ENCODE data around the gene ZNF443.
"Not testable (repeated sequence)": the region's sequence is repeated elsewhere in the genome, so short reads cannot be mapped to it uniquely, and the experiment has no call there.

The ZNF443 gene

GRCh38 chr19:12440541-12441316 is at the start of gene ZNF443:
Gene ZNF443, minus strand, starts transcription at chr19:12441021. Its CDS starts 107 bp downstream, at chr19:12440914.
- peak; percentile 92 to 96 for DNase-seq

DNA sequence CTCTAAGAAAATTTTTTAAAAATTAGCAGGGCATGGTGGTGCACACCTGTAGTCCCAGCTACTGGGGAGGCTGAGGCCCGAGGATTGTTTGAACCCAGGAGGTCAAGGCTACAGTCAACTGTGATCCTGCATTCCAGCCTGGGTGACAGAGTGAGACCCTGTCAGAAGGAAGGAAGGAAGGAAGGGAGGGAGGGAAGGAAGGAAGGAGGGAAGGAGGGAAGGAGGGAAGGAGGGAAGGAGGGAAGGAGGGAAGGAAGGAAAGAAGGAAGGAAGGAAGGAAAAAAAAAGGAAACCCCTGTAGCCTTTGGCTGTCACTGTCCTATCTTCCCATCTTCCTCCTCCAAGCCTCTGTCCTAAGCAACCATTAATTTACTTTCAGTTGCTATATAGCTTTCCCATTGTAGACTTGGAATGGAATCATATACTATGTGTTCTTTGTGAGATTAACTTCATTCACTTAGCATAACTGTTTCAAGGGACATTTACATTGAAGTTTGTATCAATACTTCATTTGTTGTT is 45.5 kb upstream of the ZNF443 start:
- DNase-seq: not testable (repeated sequence)

DNA sequence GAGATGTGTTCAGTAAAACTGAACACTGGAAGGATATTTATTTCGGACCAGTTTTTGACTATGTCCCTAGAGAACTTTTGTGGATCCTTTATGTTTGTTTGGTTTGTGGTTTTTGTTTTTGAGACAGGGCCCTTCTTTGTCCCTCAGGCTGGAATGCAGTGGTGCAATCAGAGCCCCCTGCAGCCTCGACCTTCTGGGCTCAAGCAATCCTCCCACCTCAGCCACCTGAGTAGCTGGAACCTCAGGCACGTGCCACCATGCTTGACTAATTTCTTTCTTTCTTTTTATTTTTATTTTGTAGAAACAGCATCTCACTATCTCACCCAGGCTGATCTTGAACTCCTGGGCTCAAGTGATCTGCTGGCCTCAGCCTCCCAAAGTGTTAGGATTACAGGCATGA is 44.8 kb upstream of the ZNF443 start:
- DNase-seq: no peak

DNA sequence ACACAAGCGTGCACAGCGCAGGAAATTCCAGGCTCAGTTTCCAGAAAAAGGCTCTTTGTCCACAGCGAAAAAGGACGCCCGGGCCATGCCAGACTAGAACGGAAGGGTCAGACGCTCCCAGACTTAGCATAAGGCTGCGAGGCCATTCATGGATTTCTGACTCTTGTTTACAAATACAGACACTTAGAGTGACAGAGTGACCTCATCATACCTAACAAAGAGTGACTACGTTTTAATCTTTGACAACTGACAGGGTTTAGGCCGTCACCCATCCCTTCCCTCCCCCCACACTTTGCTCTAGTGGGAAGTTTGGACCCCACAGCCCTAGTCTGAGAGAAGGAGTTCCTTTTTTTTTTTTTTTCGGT is 44.2 kb upstream of the ZNF443 start:
- DNase-seq: no peak

GRCh38 chr19:12484371-12485051 is 43.7 kb upstream of the ZNF443 start, which contains the start of gene ZNF709:
Gene ZNF709, minus strand, starts transcription at chr19:12484816. Its CDS starts 159 bp downstream, at chr19:12484657.
- DNase-seq: peak; percentile 85 to 89

GRCh38 chr19:12484011-12484370 is 43.2 kb upstream of the ZNF443 start:
- no peak for DNase-seq

GRCh38 chr19:12482509-12482886 is 41.7 kb upstream of the ZNF443 start:
- DNase-seq: no peak

DNA sequence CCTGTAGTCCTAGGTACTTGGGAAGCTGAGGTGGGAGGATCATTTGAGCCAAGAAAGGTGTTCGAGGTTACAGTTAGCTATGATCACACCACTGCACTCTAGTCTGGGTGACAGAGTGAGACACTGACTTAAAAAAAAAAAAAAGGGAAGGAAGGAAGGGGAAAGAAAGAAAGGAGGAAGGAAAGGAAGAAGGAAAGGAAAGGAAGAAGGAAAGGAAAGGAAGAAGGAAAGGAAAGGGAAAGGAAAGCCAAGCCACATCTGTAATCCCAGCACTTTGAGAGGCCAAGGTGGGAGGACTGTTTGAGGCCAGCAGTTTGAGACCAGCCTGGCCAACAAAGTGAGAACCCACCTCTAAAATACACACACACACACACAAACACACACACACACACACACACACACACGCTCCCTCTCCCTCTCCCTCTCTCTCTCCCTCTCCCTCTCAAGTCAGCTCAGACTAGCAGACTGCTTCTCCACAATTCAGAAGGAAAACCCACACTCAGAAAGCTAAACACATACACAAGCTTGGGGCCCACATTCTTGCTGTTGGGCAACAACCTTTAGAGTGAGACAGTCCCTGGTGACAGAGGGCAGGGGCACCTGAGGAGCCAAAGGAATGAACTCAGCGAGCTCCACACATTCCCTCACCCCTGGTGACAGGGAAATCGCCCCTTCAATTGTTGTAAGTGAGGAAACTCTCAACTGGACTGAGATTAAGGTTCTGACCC is 41.1 kb upstream of the ZNF443 start:
- DNase-seq: no peak

DNA sequence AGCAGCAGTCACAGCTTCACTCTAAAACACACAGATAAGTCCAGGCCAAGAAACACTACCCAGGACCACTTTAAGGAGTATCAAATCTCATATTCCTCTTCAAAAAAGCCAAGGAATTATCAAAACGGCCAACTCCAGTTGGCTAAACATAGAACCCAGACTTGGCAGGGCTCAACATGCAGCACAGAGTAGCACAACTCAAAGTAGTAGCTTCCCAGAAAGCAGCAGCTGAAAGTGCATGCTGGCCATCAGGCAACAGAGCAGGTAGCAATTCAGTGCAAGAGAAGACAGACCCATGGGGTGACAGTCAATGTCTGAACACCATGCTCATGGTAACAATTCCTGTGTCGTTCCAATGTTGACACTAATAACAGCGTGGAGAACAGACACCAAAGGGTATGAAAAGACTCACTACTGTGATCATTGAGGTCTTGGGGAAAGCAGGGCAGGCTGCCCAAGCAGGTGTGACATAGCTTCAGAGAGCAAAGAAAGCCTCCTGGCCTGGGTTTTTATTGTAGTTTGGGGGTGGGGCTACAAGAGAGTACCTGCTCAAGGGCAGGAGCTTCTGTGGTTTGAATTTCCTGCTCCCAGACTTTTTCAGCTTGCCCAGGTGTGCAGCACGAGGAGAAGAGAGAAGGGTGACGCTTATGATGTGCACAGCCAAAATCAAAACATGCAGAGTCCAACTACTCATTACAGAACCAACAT is 37.6 kb upstream of the ZNF443 start:
- DNase-seq: no peak

GRCh38 chr19:12467651-12468050 is 26.8 kb upstream of the ZNF443 start:
- not testable (repeated sequence) for DNase-seq

DNA sequence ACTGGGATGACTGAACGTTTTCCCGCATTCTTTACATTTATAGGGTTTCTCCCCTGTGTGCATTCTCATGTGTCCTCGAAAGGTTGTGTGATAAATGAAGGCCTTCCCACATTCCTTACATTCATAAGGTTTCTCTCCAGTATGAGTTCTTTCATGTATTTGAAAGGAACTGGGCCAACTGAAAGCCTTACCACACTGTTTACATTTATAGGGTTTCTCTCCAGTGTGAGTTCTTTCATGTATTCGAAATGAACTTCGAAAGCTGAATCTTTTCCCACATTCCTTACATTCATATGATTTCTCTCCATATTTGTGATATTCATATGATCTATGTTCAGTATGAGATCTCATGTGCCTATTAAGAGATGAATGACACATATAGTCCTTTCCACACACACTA is 24.4 kb upstream of the ZNF443 start:
- DNase-seq: no peak

DNA sequence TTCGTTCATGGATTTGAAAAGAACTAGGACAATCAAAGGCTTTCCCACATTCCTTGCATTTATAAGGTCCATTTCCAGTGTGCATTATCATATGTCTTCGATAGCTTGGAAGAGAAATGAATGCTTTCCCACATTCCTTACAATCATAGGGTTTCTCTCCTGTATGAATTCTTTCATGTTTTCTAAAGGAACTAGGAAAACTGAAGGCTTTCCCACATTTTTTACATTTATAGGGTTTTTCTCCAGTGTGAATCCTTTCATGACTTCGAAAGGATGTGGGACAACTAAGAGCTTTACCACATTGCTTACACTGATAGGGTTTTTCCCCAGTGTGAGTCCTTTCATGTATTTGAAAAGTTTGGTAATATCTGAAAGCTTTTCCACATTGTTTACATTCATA is 23.9 kb upstream of the ZNF443 start:
- no peak for DNase-seq

DNA sequence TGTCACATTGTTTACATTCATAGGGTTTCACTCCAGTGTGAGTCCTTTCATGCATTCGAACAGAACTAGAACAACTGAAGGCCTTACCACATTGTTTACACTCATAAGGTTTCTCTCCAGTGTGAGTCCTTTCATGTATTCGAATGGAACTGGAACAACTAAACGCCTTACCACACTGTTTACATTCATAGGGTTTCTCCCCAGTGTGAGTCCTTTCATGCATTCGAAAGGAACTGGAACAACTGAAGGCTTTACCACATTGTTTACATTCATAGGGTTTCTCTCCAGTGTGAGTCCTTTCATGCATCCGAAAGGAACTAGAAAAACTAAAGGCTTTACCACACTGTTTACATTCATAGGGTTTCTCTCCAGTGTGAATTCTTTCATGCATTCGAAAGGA is 23.3 kb upstream of the ZNF443 start:
- DNase-seq: not testable (repeated sequence)

- DNase-seq: no peak
These were observed 12.7 kb upstream of the ZNF443 start for GRCh38 chr19:12453495-12453894.

GRCh38 chr19:12450844-12451243 is 10.0 kb upstream of the ZNF443 start:
- no peak for DNase-seq

GRCh38 chr19:12448808-12449207 is 8.0 kb upstream of the ZNF443 start:
- no peak for DNase-seq

DNA sequence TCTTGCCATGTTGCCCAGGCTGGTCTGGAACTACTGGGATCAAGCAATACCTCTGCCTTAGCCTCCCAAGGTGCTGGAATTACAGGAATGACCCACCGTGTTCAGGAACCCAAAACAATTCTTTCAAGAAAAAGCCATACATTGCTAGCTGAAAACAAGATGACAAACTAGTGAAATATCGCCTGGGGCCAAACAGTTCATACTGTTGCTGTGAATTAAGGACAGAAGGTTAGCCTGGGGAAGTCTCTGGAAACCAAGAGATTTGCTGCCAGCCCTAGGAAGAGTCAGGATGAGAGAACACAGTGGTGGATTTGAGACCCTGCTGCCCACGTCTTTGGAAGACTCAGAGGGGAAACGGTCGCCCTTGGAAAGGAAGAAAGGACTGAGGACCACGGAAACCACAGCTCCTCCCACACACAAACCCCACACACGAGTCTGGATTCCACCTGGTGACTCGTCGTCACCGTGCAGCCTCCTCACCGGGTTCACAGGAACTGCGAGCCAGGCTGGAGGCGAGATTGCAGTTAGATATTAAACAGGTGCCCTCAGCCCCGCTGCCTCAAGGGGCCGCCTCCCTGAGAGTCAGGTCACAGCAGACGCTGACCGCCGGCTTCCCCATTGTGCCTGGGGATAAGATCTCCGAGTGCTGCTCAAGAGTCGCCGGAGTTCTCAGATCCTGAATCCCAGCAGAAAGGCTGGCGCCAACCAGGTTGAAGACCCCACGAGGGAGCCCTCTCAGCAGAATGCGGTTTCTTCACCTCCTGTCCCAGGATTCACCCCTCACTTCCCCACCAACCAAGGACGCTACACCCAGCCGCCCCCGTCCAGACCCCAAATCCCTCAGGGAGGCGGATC is 908 bp downstream of the ZNF443 start:
- peak in 1 of 2 experiments; percentile 5 for DNase-seq

GRCh38 chr19:12430726-12431299 is 10.0 kb downstream of the ZNF443 start:
- not testable (repeated sequence) for DNase-seq

- DNase-seq: no peak
These were observed 14.9 kb downstream of the ZNF443 start for GRCh38 chr19:12425888-12426274.

DNA sequence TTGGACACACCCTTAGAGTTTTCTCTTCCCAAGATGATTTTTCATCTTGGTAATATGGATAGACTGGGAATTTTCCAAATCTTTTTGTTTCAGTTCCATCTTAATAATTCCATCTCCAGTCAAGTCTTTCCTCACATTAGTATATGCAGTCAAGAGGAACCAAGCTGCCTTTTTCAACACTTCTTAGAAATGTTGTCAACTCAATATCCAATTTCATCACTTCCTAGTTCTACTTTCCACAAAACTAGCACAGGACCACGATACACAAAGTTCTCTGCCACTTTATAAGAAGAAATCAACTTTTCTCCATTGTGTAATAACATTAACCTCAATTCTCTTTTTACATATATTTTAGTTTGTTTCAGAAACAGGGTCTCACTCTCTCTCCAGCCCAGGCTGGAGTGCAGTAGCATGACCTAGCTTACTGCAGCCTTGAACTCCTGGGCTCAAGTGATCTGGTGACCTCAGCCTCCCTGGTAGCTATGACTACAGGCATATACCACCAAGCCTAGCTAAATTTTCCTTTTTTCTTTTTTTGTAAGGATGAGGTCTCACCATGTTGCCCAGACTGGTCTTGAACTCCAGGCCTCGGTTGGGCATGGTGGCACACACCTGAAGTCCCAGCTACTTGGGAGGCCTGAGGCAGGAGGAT is 15.5 kb downstream of the ZNF443 start:
- DNase-seq: no peak

DNA sequence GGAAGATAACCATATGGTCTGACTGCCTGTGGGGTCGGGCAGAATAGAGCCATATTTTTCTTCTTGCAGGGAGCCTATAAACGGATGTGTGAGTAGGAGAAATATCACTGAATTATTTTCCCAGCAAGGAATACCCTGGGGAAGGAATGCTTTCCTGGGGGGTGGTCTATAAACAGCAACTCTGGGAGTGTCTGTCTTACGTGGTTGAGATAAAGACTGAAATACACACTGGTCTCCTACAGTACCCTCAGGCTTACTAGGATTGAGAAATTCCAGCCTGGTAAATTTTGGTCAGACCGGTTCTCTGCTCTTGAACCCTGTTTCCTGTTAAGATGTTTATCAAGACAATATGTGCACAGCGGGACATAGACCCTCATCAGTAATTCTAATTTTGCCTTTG is 23.5 kb downstream of the ZNF443 start:
- DNase-seq: not testable (repeated sequence)

All from SHP77 (cell line).